Ascending aorta (tissue), 2 donors: ENCODE data around the gene NTRK3. TPM values are rescaled to one million over a fixed set of nuclear protein-coding genes. Genes with fewer than 3 reads are reported as not detected.

Source experiments
- DNase-seq, 2 donors: peaks; one replicate each; pipeline ENCODE4 v3.0.0-alpha.2; 2019; ENCODE audit warnings: low spot score in 2 of 2
- H3K27ac ChIP-seq, 2 donors: fragments of 200-600 bp; sonication (generic); one replicate each; pipeline ENCODE4 v1.5.1; 2016 to 2017; ENCODE audit warnings: mild to moderate bottlenecking in 1 of 2
- H3K27me3 ChIP-seq: fragments of 200-600 bp; sonication (generic); one replicate; pipeline ENCODE4 v1.5.1; 2017
- H3K36me3 ChIP-seq, 2 donors: fragments of 200-600 bp; sonication (generic); one replicate each; pipeline ENCODE4 v1.5.1; 2016
- H3K4me1 ChIP-seq, 2 donors: fragments of 200-600 bp; sonication (generic); one replicate each; pipeline ENCODE4 v1.5.1; 2016 to 2017; ENCODE audit warnings: mild to moderate bottlenecking in 1 of 2
- H3K4me3 ChIP-seq, 2 donors: fragments of 200-600 bp; sonication (generic); one replicate each; pipeline ENCODE4 v1.5.1; 2016 to 2017; ENCODE audit warnings: mild to moderate bottlenecking in 1 of 2
- H3K9me3 ChIP-seq, 2 donors: fragments of 200-600 bp; sonication (generic); one replicate each; pipeline ENCODE4 v1.5.1; 2016
- CTCF ChIP-seq, 3 experiments: fragments of 200-600 bp in 2 of 3; fragments of 450-650 bp in 1 of 3; sonication (generic) in 2 of 3; IDR thresholded peaks; one replicate each; pipeline ENCODE4 v1.5.1; 2016 to 2019; ENCODE audit warnings: antibody characterized with exemption in 3 of 3, mild to moderate bottlenecking in 1 of 3, moderate library complexity in 1 of 3
- intact Hi-C: fragments of 100-400 bp; cut with DNase I; formaldehyde crosslinking; loops from one replicate; pipeline ENCODE4 v1.15.1; 2023
- total RNA-seq: library from RNA; depleted of rRNA; stranded (reverse); fragments of >200 nt; gene quantifications from one replicate; pipeline ENCODE4 v1.1.0, GENCODE V29; 2016

The NTRK3 gene
- total RNA-seq, 1 donor from 2014 or later = 52.7 TPM

- Histone ChIP-seq H3K4me1 (peaks cover 0 to 3% of the 10 kb centered on the region in 2 donors), H3K27ac (no peak overlapping the region), H3K4me3 (no peak overlapping the region), H3K9me3 (no peaks in the 10 kb centered on the region), H3K27me3 (no peaks in the 10 kb centered on the region), H3K36me3 (peaks cover 4 to 24% of the 10 kb centered on the region in 2 donors)
- intact Hi-C loops = no loop called here
- no peak for DNase-seq
- TF ChIP-seq CTCF (IDR thresholded peaks at IDR 0.05) = no peak
Measured at GRCh38 chr15:88181613-88182012, 74.9 kb downstream of the NTRK3 start.

- DNase-seq = no peak
- no peak for TF ChIP-seq CTCF (IDR thresholded peaks at IDR 0.05)
- H3K9me3 ChIP-seq = no peaks in the 10 kb centered on the region
- intact Hi-C loops = no loop called here
- H3K36me3 ChIP-seq = peaks cover 4 to 31% of the 10 kb centered on the region in 2 donors
- H3K27me3 ChIP-seq = no peaks in the 10 kb centered on the region
- H3K4me1 ChIP-seq = peaks cover 0 to 3% of the 10 kb centered on the region in 2 donors
- H3K4me3 ChIP-seq = no peak overlapping the region
- H3K27ac ChIP-seq = no peak overlapping the region
Measured at GRCh38 chr15:88179562-88179961, 77.0 kb downstream of the NTRK3 start.

GRCh38 chr15:88178631-88179030 is 77.9 kb downstream of the NTRK3 start:
- no peaks in the 10 kb centered on the region for H3K27me3 ChIP-seq
- peaks cover 3 to 31% of the 10 kb centered on the region in 2 donors for H3K36me3 ChIP-seq
- DNase-seq = no peak
- no peak for TF ChIP-seq CTCF (IDR thresholded peaks at IDR 0.05)
- no peak overlapping the region for H3K4me3 ChIP-seq
- no peaks in the 10 kb centered on the region for H3K9me3 ChIP-seq
- intact Hi-C loops = no loop called here
- peaks cover 0 to 3% of the 10 kb centered on the region in 2 donors for H3K4me1 ChIP-seq
- no peak overlapping the region for H3K27ac ChIP-seq

GRCh38 chr15:88177451-88177850 is 79.1 kb downstream of the NTRK3 start:
- Histone ChIP-seq H3K4me3 (no peak overlapping the region), H3K4me1 (peaks cover 0 to 3% of the 10 kb centered on the region in 2 donors), H3K27me3 (no peaks in the 10 kb centered on the region), H3K36me3 (peaks cover 0 to 20% of the 10 kb centered on the region in 2 donors), H3K27ac (no peak overlapping the region), H3K9me3 (no peaks in the 10 kb centered on the region)
- TF ChIP-seq CTCF (IDR thresholded peaks at IDR 0.05) = no peak
- no peak for DNase-seq
- intact Hi-C loops = no loop called here

- H3K4me1 ChIP-seq = peaks cover 0 to 3% of the 10 kb centered on the region in 2 donors
- no peak overlapping the region for H3K4me3 ChIP-seq
- H3K27me3 ChIP-seq = no peaks in the 10 kb centered on the region
- no peak overlapping the region for H3K27ac ChIP-seq
- no peaks in the 10 kb centered on the region for H3K9me3 ChIP-seq
- no peak for TF ChIP-seq CTCF (IDR thresholded peaks at IDR 0.05)
- DNase-seq = no peak
- intact Hi-C loops = no loop called here
- peaks cover 6 to 10% of the 10 kb centered on the region in 2 donors for H3K36me3 ChIP-seq
Measured at GRCh38 chr15:88174571-88174970, 82.0 kb downstream of the NTRK3 start.
